Activated T-cell treated with anti-CD3 and anti-CD28 coated beads, Interleukin-2, amount 50 U/mL, for 48 hours (primary cell): ENCODE measurements around the gene BSDC1.

ENCODE experiments used
- DNase-seq, 2 experiments: peaks; one replicate each; pipeline ENCODE4 v3.0.0-alpha.2; 2020

BSDC1 gene

DNA sequence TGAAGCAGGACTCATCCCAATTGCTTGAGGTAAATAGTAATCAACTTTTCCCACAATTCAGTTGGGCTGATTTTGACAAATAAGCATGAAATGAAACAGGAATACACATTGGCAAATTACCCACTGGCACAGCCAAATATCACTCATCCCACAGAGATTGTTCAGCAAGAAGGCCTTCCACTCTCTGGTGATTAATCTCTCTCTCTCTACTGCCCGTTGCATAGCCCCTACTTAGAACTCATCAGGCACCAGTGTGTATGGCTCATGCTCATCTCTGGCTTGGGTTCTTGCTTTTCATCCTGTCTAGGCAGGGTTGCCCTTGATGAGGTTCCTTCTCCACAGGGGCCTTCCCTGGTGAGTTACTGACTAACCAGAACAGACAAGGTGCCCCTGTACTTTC is 1.1 kb downstream of the BSDC1 start:
- no peak for DNase-seq

DNA sequence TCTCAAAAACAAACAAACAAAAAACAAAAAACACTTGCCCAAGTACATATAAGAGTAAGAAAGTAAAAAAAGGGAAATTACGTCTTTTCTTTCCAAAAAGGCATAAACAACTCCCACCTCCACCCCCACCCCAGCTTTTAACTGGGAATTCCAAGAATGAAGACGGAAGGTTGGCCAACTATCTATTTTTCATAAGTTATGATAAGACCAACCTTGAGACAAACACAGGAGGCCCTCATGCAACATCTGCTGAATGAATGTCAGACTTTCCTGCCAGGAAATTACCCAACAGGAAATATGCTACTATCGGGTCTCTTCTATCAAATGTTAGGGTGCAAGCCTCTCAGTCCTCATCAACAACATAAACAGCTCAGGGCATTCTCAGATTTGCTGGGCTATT is 1.9 kb downstream of the BSDC1 start:
- no peak for DNase-seq

DNA sequence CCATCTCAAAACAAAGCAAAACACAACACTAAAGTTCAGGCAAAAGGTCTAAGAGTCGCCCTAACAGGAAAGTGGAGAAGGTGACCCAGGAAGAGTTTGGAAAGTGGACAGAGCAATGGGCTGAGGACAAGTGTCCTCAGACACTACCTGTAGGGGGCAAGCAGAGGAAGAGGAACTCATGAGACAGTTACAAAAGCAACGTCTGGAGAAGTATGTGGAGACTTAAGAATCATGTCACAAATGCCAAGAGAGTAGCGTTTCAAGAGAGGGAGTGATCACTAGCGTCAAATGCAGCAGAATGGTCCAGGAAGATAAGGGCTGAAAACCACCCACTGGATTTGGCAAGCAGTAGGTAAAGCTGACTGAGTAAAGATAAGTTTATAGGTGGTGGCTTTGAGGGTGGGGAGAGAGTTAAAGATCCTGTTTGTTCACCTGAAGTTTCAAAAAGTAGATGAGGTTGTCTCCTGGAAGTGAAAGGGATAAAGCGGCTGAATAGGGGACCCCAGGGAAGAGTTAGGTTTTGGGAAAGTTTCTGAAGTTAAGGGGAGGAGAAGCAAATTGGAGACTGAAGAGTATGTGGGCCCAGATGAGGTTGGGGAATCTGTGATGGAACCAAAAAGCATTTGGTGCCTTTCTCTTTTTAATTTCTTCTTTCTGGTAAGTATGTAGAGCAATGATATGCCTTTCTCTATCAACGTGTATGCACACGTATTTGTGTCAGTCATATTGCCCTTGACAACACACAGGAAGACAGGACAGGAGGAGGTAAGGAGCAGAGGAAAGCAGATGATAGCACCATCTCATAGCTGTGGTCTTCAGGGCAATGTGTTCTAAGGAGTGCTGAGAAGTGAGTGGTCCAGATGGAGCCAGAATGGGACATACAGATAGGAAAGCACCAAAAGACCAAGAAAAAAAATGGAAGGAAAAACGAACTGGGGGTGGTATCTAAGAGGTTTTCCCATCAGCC is 3.1 kb downstream of the BSDC1 start:
- no peak for DNase-seq

DNA sequence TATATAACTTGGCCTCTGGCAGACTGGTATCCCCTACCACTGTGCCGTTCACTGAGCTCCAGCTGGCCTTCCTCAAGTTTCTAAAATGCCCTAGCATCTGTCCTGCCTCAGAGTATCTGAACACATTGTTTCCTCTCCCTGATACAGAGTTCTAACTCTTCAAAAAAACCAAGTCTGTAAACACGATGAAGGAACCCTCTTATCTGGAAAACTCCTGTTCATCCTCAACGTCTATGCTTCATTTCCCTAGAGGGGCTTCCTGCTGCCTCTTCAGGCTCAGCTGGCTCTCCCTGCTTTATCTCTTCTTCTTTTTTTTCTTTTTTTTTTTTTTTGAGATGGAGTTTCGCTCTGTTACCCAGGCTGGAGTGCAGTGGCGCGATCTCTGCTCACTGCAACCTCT is 5.6 kb downstream of the BSDC1 start:
- DNase-seq, result no peak

DNA sequence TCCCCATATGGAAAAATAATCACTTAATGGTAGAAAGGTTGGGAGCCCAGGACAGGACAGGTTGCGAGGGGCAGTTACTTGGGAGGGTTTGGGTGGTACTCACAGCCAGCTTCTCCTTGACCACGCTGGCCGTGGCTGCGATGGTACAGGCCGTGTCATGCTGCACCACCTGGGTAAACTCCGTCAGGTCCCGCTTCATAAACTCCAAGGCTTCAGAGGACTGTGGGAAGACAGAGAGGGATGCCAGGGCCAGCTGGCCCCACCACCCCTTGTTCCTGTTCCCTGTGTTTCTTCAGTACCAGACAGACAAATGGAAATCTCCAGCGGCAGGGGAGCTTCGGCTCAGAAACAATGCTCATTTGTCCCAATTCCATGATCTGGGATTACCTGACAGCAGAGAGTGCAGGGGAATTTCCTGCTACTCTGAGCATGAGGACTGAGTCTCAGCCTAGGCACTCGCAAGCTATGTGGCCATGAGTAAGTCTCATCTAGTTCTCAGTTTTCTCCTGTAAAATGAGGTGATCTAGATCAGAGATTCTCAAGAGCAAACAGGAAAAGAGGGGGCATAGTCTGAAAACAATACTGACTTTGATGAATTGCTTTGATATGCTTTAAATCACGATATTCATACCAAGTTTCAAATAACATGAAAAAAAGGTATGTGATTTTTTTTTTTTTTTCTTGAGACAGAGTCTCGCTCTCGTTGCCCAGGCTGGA is 7.4 kb downstream of the BSDC1 start:
- DNase-seq, result no peak

DNA sequence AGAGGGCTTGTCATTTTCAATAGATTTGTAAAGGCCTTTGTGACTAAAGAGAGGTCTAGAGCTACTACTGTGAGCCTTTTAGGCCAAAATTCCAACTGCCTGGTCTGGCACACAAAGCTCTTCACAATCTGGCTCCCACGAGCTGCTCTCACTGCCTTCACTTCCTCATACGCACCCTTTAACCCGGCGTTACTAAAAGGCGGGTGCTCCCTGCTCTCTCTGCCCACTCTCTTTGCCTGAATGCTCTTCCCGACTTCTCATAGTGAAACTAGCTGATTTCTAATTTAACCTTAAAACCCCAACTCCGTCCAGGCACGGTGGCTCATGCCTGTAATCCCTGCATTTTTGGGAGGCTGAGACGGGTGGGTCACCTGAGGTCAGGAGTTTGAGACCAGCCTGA is 14.2 kb downstream of the BSDC1 start:
- DNase-seq, result no peak

DNA sequence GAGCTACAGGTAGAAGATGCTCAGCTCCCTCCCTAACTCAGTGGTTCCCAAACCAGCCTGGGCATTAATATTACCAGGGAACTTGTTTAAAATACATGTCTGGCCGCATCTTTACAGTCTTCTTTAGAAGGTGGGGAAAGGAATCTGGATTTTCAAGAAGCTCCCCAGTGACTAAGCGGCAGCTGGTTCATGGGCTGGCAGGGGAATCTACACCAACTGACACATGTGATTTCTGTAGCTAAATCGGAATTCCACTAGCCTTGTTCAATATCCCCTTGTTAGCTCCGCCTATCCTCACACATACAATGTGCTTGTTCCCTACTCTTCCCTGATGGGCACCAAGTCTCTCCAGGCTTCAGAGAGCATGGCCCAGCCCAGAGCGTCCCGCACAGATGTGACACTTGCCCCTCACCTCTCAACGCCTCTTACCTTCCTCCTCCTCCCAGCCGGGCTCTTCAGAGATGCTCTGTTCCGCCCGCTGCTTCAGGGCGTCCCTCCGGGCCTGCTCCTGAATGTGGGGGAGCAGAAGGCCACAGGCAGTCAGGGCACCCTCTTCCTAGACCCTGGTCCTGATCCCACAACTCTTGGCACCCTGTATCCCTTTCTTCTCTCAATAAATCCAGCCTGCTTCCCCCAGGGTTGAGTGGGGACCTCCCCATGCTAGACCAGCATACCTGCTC is 16.6 kb downstream of the BSDC1 start:
- DNase-seq, result no peak

DNA sequence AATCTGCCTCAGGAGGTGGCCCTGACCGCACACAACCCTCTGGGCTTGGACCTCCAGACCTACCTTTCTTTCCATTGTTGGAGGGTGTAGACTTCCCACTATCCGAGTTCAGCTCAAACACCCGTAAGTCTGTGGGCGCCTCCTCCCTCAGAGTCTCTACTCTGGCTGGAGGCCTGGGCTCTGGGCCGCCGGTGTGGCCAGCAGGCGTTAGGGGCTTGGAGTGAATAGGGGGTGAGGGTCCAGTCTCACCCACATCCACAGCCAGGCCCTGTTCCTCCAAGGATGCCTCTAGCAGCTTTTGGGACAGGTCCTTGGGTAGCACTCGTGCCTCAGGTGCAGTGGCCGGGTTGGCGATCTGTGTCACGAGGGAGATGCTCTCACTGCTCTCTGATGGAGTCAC is 18.0 kb downstream of the BSDC1 start:
- DNase-seq, result no peak

DNA sequence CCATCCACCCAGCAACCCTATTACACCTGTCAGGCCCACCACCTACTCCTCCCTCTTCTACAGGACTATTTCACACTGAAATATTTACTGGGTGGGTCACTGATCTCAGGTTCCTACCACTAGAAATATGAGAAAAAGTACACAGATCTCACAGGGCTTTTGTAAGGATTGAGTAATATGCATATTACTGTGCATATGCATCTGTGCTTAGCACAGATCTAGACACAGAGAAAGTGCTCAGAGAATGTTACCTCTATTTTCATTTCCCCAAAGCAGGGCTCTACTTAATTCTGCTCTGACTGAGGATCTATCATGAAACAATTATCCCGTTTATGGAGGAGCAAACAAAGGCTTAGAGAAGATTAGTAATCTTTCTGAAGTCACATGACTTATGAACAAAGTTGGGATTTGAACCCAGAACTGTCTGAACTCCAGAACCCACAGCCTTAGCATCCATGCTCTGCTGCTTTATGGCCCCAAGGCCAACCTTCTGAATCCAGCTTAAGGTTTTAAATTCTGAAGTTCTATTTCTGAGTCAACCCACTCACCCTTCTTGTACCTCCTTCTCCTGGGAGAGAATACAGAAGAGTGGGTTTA is 20.1 kb downstream of the BSDC1 start:
- no peak for DNase-seq

DNA sequence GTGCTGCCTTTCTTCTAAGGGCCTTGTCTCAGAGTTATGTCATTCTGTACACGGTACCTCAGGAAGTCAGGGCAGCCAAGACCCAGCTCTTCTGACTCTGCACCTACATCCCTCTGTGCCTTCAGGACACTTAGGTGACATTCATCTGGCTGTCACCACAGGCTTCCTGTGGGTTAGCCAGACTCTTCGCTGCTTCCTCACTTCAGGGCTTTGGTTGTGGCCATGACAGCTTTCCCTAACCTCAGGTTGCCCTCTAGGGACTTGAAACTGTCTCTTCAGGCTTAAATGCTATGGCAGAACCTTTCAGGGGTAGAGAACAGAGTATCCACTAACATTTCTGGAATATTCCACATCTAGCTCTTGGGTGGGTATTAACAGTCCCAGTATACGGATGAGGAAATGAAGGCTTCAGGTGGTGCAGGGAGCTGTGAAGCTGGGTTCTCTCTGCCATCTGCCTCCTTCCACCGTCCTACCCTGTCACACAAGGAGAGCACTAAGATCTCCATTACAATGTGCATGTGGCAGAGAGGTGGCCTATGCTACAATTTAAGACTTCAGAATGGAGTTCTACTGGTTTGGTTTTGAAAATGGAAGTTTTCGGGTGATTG is 22.0 kb downstream of the BSDC1 start:
- peak in 1 of 2 experiments; percentile 41 for DNase-seq

DNA sequence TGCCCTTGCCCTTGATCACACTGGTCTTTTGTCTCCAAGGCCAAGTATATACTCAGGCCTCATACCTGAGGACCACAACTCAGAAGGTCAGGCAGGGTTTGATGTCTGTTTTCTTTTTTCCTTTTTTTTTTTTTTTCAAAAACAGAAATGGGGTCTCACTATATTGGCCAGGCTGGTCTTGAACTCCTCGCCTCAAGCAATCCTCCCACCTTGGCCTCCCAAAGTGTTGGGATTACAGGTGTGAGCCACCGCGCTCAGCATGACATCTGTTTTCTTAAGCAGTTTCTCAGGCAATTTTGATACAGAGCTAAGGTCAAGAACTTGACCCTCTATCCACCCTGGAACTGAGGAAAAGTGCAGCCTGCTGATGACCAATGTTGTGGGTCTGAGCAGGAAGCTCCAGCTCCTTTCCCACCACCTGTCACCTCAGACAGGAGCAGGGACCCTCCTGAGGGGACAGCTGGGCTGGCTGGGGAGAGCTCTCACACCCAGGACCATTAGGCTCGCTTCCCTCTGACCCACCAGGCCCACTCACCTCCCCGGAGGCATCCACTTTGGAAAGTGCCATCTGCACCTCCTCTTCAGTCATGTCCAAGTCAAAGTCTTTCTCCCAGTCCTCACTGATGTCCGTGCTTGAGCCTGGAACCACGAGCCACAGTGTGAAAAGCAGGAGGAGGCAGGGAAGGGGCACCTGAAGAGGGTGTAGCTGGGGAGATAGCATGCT is 26.2 kb downstream of the BSDC1 start:
- no peak for DNase-seq

DNA sequence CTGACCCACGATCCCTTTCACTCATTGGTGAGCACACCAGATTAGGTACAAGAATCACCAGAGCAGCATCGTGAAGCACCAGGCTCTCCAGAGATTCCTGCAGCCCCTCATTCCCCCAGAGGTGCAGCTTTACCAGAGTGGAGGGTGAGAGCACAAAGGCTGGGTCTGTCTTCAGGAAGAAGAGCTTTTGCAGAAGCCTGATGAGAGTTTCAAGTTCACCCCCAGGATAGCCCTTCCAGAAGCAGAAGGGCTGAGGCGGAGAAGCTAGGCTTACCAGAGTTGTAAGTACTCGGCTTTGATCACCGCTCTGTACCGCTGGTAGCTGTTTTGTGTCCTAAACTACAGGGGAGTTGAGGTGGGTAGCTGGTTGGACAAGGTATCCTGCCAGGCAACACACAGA is 28.8 kb downstream of the BSDC1 start:
- no peak for DNase-seq

DNA sequence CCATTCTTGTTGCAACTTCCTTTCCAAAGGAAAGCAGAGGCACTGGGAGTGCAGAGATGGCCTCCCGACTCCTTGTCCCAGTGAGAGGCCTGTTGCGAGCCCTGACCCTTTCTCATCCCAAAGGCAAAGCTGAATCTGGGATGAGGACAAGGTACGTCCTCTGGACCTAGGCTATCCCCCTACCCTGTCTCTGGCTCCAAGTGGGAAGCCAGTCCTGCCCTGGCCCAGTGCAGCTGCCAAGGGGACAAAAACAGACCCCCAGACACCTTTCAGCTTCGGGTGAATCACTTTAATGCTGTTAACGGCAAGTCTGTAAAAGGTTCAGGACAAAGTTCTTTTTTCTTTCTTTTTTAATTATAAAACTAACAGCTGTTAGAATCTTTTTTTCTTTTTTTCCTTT is 29.4 kb downstream of the BSDC1 start:
- no peak for DNase-seq

DNA sequence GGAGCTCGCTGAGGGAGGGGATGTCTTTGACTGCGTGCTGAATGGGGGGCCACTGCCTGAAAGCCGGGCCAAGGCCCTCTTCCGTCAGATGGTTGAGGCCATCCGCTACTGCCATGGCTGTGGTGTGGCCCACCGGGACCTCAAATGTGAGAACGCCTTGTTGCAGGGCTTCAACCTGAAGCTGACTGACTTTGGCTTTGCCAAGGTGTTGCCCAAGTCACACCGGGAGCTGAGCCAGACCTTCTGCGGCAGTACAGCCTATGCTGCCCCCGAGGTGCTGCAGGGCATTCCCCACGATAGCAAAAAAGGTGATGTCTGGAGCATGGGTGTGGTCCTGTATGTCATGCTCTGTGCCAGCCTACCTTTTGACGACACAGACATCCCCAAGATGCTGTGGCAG is 30.5 kb downstream of the BSDC1 start:
- no peak for DNase-seq

DNA sequence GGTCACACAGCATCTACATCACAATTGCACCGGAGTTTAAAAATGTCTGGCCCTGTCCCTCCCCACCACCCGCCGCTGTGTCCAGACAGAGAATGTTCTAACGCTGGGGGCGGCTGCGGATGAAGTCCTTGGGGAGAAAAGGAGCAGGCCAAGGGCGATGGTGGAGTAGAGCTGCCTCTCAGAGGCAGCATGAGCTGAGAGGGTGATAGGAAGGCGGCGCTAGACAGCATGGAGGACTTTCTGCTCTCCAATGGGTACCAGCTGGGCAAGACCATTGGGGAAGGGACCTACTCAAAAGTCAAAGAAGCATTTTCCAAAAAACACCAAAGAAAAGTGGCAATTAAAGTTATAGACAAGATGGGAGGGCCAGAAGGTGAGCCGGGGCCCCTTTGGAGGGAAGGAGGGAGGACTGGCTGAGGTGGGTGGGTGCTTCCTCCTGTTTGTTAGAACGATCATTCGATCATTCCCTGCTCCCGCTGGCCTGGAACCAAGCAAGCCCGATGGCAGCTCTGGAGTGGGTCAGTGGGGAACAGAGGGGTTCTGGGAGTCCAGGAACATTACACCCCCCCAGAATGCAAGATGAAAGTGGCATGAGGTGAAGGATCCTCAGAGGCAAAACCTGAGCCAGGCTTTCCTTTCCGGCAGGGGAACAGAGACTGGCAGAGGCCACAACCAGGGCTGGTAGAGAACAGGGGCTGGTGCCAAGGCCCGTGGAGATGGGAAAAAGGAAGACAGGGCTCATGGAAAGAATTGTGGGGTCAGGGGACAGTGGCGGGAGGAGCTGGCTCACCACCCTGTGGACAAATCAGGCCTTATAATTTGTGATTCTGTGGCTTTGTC is 31.5 kb downstream of the BSDC1 start, which contains the start of the genes FAM229A and TSSK3:
Gene FAM229A, minus strand, starts transcription at position 12 of the 840 bp plus-strand sequence. CDS start 394 bp downstream, outside the sequence.
Gene TSSK3, plus strand, starts transcription at position 66 of the 840 bp plus-strand sequence. Its CDS starts 163 bp downstream, at position 229.
- no peak for DNase-seq

DNA sequence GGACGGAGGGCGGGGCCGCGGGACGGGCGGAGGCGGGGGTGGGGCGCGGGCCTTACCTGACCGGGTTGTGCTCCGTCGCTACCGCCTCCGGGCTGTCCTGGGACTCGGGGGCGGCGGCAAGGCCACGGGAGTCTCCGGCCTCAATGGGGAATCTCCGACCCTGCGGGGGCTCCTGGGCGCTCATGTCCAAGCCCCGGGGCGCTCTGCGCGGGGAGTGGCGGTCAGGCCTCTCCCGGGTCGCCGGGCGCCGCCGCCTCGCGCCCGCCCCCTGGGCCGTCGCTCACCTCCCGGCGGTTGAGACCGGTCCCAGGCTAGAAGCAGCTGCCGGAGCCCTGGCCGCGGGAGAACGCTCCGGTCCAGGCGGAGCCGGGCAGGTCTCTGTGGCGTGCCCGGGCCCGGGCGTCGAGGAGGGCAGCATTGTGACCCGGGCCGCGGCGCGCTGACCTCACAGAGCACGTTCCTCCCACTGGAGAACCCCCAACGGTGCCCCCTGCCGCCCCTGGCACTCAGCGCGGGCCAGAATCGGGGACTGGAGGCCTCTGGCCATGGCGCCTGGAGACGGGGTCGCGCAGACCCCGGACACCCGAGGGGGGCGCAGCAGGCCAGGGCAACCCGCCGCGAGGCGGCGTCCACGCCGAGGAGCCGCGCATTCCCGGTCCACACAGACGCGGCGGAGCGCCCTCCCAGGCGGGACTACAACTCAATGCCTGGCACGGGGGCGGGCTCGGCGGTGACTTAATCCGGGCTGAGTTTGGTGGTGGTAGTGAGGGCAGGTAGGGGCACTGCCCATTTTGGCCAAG is 32.4 kb downstream of the BSDC1 start:
- DNase-seq, result peak; percentile 46 to 57

DNA sequence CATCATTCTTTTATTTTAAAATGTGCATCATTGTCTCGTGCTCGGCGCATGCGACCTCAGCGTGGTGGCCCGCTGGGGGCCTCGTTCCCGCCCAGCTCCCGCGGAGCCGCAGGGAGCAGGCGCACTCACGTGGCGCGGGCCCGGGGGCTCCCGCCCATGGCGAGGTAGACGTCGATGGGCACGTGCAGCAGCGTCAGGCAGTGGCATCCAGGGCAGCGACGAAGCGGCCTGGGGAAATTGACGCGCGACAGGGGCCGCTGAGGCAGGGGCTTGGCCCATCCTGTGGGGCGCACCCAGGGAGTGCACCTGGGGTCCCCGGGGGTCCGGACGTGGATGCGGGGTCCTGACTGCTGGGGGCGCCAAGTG is 33.0 kb downstream of the BSDC1 start:
- DNase-seq, result no peak

DNA sequence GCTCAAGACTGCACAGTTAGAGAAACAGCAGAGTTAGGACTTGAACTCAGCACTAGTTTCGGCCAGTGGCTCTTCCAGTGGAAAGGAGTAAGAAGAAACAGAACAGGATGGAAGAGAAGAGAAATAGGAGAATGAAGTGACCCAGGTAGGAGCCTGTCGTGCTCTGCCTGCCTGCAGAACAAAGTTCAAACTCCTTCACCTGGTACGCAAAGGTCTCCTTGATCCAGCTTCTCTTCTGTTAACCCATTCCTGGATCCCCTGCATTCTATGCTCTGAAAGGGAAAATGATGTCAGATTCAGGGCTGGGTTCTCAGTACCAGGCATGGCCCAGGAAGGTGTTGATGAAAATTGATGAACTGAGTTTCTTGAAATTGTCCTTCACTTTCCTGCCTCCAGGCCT is 35.8 kb downstream of the BSDC1 start:
- no peak for DNase-seq

DNA sequence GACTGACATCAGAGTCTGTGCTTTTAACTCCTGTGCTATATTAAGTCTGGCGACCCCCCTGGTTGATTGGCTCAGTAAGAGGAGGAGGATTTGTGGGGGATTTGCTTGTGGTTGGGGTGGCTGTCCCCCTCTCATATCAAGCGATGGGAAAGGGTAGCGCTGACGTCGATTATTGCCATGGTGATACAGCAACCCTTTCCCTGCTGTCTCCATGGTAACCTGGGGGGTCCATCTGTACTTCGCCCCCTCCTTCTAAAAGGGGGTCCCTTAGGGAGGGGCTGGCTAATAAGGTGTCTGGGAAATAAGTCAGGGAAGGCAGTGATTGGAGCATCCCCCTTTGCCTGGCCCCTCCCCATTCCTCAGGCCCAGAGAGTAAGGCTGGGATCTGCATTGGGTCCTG is 36.6 kb downstream of the BSDC1 start:
- DNase-seq, result no peak

DNA sequence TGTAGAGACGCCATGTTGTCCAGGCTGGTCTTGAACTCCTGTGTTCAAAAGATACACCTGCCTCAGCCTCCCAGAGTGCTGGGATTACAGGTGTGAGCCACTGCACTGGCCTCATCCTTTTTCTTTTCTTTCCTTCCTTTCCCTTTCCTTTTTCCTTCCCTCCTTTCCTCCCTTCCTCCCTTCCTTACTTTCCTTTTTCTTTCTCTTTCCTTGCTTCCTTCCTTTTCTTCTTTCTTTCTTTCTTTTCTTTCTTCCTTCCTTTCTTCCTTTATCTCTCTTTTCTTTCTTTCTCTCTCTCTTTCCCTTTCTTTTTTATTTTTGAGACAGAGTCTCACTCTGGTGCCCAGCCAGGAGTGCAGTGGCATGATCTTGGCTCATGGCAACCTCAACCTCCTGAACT is 37.8 kb downstream of the BSDC1 start:
- no peak for DNase-seq
